ENCODE data around the gene TTN. TPM values are rescaled to one million over a fixed set of nuclear protein-coding genes. Genes with fewer than 3 reads are reported as not detected.

TTN gene
- polyA plus RNA-seq, 1 experiment, result not detected

GRCh38 chr2:178692845-178693244 lies 114.4 kb downstream of the TTN start:
- DNase-seq (ENCODE audit: low read depth), result no peak
- Histone ChIP-seq H3K36me3 (ENCODE audit: control insufficient read depth, insufficient read depth, low read length) (no peaks in the 10 kb centered on the region), H3K27me3 (ENCODE audit: control insufficient read depth, insufficient read depth, low read length) (no peaks in the 10 kb centered on the region), H3K4me3 (ENCODE audit: low read depth, low read length) (no peak overlapping the region)
- TF ChIP-seq CTCF (IDR thresholded peaks at IDR 0.05; ENCODE audit: insufficient read depth, low read depth, low read length), result no peak
- ChIA-PET POLR2A (no interaction called here), CTCF (interaction anchor here (1.3 kb wide), 1 partner anchor 7 kb away, joined by 3 read pairs; no protein-coding TSS in a partner anchor)

- Histone ChIP-seq H3K4me3 (ENCODE audit: low read depth, low read length) (no peak overlapping the region), H3K36me3 (ENCODE audit: control insufficient read depth, insufficient read depth, low read length) (no peaks in the 10 kb centered on the region), H3K27me3 (ENCODE audit: control insufficient read depth, insufficient read depth, low read length) (no peaks in the 10 kb centered on the region)
- POLR2A ChIA-PET, result no interaction called here
- DNase-seq (ENCODE audit: low read depth), result no peak
- TF ChIP-seq CTCF (IDR thresholded peaks at IDR 0.05; ENCODE audit: insufficient read depth, low read depth, low read length), result no peak
- CTCF ChIA-PET, result interaction anchor here (1.6 kb wide), 1 partner anchor 11 kb away, joined by 8 read pairs; no protein-coding TSS in a partner anchor
Measured at GRCh38 chr2:178689808-178690207, 117.4 kb downstream of the TTN start.

DNA sequence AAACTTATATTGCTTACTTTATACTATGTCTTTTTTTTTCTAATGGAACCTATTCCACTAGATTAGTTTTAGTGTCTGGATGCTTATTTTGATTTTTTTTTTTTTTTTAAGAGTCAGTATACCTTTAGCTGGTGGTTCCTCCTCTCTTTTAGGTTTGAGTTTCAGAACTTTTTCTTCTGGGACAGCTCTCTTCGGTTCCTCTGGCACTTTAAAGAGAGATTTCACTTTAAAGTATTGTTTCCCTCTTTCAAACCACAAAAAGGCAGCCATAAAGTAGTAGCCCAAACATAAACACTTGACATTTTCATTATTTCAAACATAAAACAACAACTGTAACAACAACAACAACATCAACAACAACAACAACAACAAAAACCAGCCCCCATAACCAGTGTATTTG lies 123.3 kb downstream of the TTN start:
- DNase-seq (ENCODE audit: low read depth), result no peak
- no peak overlapping the region for H3K4me3 ChIP-seq (ENCODE audit: low read depth, low read length)
- H3K36me3 ChIP-seq (ENCODE audit: control insufficient read depth, insufficient read depth, low read length), result no peaks in the 10 kb centered on the region
- ChIA-PET POLR2A (no interaction called here), CTCF (no interaction called here)
- no peaks in the 10 kb centered on the region for H3K27me3 ChIP-seq (ENCODE audit: control insufficient read depth, insufficient read depth, low read length)
- no peak for TF ChIP-seq CTCF (IDR thresholded peaks at IDR 0.05; ENCODE audit: insufficient read depth, low read depth, low read length)

- CTCF ChIA-PET, result no interaction called here
- DNase-seq (ENCODE audit: low read depth), result no peak
- no peak for TF ChIP-seq CTCF (IDR thresholded peaks at IDR 0.05; ENCODE audit: insufficient read depth, low read depth, low read length)
Measured at GRCh38 chr2:178681081-178681480, 126.1 kb downstream of the TTN start.

GRCh38 chr2:178679891-178680290 lies 127.3 kb downstream of the TTN start:
- Histone ChIP-seq H3K36me3 (ENCODE audit: control insufficient read depth, insufficient read depth, low read length) (no peaks in the 10 kb centered on the region), H3K4me3 (ENCODE audit: low read depth, low read length) (no peak overlapping the region), H3K27me3 (ENCODE audit: control insufficient read depth, insufficient read depth, low read length) (no peaks in the 10 kb centered on the region)
- CTCF ChIA-PET, result no interaction called here
- POLR2A ChIA-PET, result no interaction called here
- no peak for TF ChIP-seq CTCF (IDR thresholded peaks at IDR 0.05; ENCODE audit: insufficient read depth, low read depth, low read length)
- no peak for DNase-seq (ENCODE audit: low read depth)

More at GRCh38 chr2:178681081-178681480, 126.1 kb downstream of the TTN start:
- POLR2A ChIA-PET, result no interaction called here
- no peaks in the 10 kb centered on the region for H3K36me3 ChIP-seq (ENCODE audit: control insufficient read depth, insufficient read depth, low read length)
- no peak overlapping the region for H3K4me3 ChIP-seq (ENCODE audit: low read depth, low read length)
- H3K27me3 ChIP-seq (ENCODE audit: control insufficient read depth, insufficient read depth, low read length), result no peaks in the 10 kb centered on the region

All from BJ (cell line).